HCT116 (cell line): ENCODE measurements around the gene PRKAG3. TPM values are rescaled to one million over a fixed set of nuclear protein-coding genes. Genes with fewer than 3 reads are reported as not detected.

Source experiments
- ATAC-seq: fragments of 200-7000 bp; cut with Tn5 transposase; 2 replicates; pipeline ENCODE4 v1.9.1; 2020; ENCODE audit warnings: mild to moderate bottlenecking, moderate library complexity
- BruUV-seq: library from RNA; stranded (reverse); fragments of 400-500 nt; replicated peaks from 2 replicates; lab custom pipeline; 2021; lab: Mats Ljungman, UMichigan
- CTCF ChIA-PET: fragments of 300-600 bp; sonication (Branson Sonifier 250); formaldehyde crosslinking; loops from one replicate; lab custom pipeline; 2021; ENCODE audit warnings: antibody characterized with exemption; lab: Charles Lee
- POLR2A ChIA-PET: fragments of 300-600, 350-600 bp; sonication (Branson Sonifier 250); formaldehyde crosslinking; loops from one replicate; lab custom pipeline; 2021; ENCODE audit warnings: antibody characterized with exemption; lab: Charles Lee
- RAD21 ChIA-PET, 2 experiments: fragments of 300-600 bp; sonication (Branson Sonifier 250); formaldehyde crosslinking; loops; one replicate each; lab custom pipeline; 2023; ENCODE audit warnings: low total read pairs in 2 of 2; ENCODE audit not compliant: uncharacterized antibody in 2 of 2, unreplicated experiment in 2 of 2, low non-redundant PET in 1 of 2; lab: Charles Lee
- DNase-seq: peaks from one replicate; pipeline ENCODE4 v3.0.0-alpha.2; 2010; ENCODE audit warnings: low read depth, low spot score
- H2AFZ ChIP-seq: fragments of 200-600 bp; shearing (Covaris generic), sonication (generic); 2 replicates; pipeline ENCODE4 v1.6.1; 2017; ENCODE audit warnings: low read depth, mixed run types, mixed read lengths, antibody characterized with exemption, low read length; ENCODE audit not compliant: poor library complexity, severe bottlenecking
- H3K27ac ChIP-seq: 2 replicates; pipeline ENCODE4 v1.5.1; 2012; ENCODE audit warnings: low read depth, low read length
- H3K27me3 ChIP-seq: fragments of 200-600 bp; sonication (generic); 2 replicates; pipeline ENCODE4 v1.6.1; 2016; ENCODE audit warnings: mixed run types, low read length, mixed read lengths; ENCODE audit not compliant: insufficient read depth
- H3K36me3 ChIP-seq, 2 experiments: fragments of 200-500 bp in 1 of 2; fragments of 200-600 bp in 1 of 2; sonication (Bioruptor generic) in 1 of 2; sonication (generic) in 1 of 2; 2 replicates each; pipeline versions ENCODE4 v1.5.1 to v1.6.1; 2014 to 2016; ENCODE audit warnings: low read length in 2 of 2, inconsistent platforms in 1 of 2, mixed read lengths in 1 of 2, mixed run types in 1 of 2; ENCODE audit not compliant: insufficient read depth in 2 of 2, control insufficient read depth in 1 of 2
- H3K4me1 ChIP-seq, 2 experiments: fragments of 200-600 bp in 1 of 2; sonication (generic) in 1 of 2; 2 replicates each; pipeline versions ENCODE4 v1.5.1 to v1.6.1; 2012 to 2017; ENCODE audit warnings: low read length in 2 of 2, inconsistent platforms in 1 of 2, mild to moderate bottlenecking in 1 of 2, mixed read lengths in 1 of 2, mixed run types in 1 of 2, moderate library complexity in 1 of 2; ENCODE audit not compliant: insufficient read depth in 2 of 2, control insufficient read depth in 1 of 2
- H3K4me2 ChIP-seq: fragments of 200-600 bp; sonication (generic); 2 replicates; pipeline ENCODE4 v1.6.1; 2017; ENCODE audit warnings: mixed run types, low read length, mixed read lengths
- H3K4me3 ChIP-seq, 2 experiments: fragments of 200-600 bp in 1 of 2; sonication (generic) in 1 of 2; replicated peaks in 1 of 2; 2 replicates each; pipeline ENCODE4 v1.5.1; 2011 to 2016; ENCODE audit warnings: low read length in 2 of 2, control low read depth in 1 of 2, low read depth in 1 of 2, mild to moderate bottlenecking in 1 of 2, mixed read lengths in 1 of 2, mixed run types in 1 of 2
- H3K79me2 ChIP-seq: fragments of 200-600 bp; sonication (generic); 2 replicates; pipeline ENCODE4 v1.6.1; 2017; ENCODE audit warnings: mild to moderate bottlenecking, mixed run types, low read length, moderate library complexity, mixed read lengths; ENCODE audit not compliant: insufficient read depth
- H3K9ac ChIP-seq: fragments of 200-600 bp; sonication (generic); 2 replicates; pipeline ENCODE4 v1.6.1; 2016; ENCODE audit warnings: low read length, mixed read lengths
- H3K9me2 ChIP-seq: fragments of 200-600 bp; sonication (generic), shearing (Covaris generic); 2 replicates; pipeline ENCODE4 v1.6.1; 2017; ENCODE audit warnings: mixed run types, mild to moderate bottlenecking, moderate library complexity; ENCODE audit not compliant: insufficient read depth
- H3K9me3 ChIP-seq, 2 experiments: fragments of 200-500 bp in 1 of 2; fragments of 200-600 bp in 1 of 2; sonication (Bioruptor generic) in 1 of 2; sonication (generic) in 1 of 2; 2 replicates each; pipeline ENCODE4 v1.6.1; 2014 to 2017; ENCODE audit warnings: low read length in 2 of 2, mixed read lengths in 2 of 2, inconsistent platforms in 1 of 2, low read depth in 1 of 2, mild to moderate bottlenecking in 1 of 2, mixed run types in 1 of 2, moderate library complexity in 1 of 2; ENCODE audit not compliant: control insufficient read depth in 1 of 2, insufficient read depth in 1 of 2
- H4K20me1 ChIP-seq: fragments of 200-600 bp; sonication (generic), shearing (Covaris generic); 2 replicates; pipeline ENCODE4 v1.6.1; 2017; ENCODE audit warnings: mixed run types, mild to moderate bottlenecking, moderate library complexity; ENCODE audit not compliant: insufficient read depth
- ELF1 ChIP-seq: IDR thresholded peaks from 2 replicates; pipeline ENCODE4 v1.6.1; 2012; ENCODE audit warnings: low read depth, borderline replicate concordance
- EZH2phosphoT487 ChIP-seq: fragments of 200-600 bp; IDR thresholded peaks from 2 replicates; pipeline ENCODE4 v1.6.1; 2018; ENCODE audit warnings: antibody characterized with exemption, borderline replicate concordance
- SIN3A ChIP-seq: IDR thresholded peaks from 2 replicates; pipeline ENCODE4 v1.6.1; 2012; ENCODE audit warnings: low read depth
- SP1 ChIP-seq: IDR thresholded peaks from 2 replicates; pipeline ENCODE4 v1.6.1; 2012; ENCODE audit warnings: low read depth
- YY1 ChIP-seq: IDR thresholded peaks from 2 replicates; pipeline ENCODE4 v1.6.1; 2011; ENCODE audit warnings: low read length, low read depth, moderate library complexity, mild to moderate bottlenecking; ENCODE audit not compliant: insufficient replicate concordance; ENCODE audit errors: extremely low read depth
- ZFX ChIP-seq: fragments of 450-650 bp; IDR thresholded peaks from 2 replicates; pipeline ENCODE4 v1.6.1; 2017
- intact Hi-C: fragments of 100-400 bp; cut with micrococcal nuclease; formaldehyde crosslinking; loops from 2 replicates; pipeline ENCODE4 v1.10.0; 2022
- total RNA-seq: library from RNA; stranded (reverse); gene quantifications from one replicate; pipeline ENCODE4 v1.2.1, GENCODE V29; 2021; ENCODE audit not compliant: unreplicated experiment
- TF ChIP-seq, protein P1 (sequence below): IDR thresholded peaks from 2 replicates; pipeline ENCODE4 v1.6.1; 2011; ENCODE audit warnings: mild to moderate bottlenecking, low read length, moderate library complexity; ENCODE audit not compliant: insufficient replicate concordance; ENCODE audit errors: extremely low read depth

Gene PRKAG3
- total RNA-seq, 1 experiment from 2014 or later: not detected

DNA sequence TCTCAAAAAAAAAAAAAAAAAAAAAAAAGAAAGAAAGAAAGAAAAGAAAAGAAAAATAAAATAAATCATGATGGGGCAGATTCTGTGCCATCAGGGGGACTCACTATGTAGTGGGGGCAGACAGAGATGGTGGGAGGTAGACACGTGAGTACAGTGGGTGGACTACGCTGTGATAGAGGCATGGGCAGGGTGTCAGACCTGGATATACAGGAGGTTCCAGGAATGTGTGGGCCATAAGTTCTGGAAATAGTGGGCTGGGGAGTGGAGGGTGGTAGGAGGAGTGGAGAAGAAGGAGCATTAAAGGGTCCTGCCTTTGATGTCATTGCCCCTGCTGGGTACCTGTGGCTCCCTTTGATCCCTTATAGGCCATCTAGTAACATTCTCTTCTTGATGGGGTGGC, 19.2 kb upstream of the PRKAG3 start:
- H3K9me2 ChIP-seq: no peaks in the 10 kb centered on the region
- TF ChIP-seq ELF1 (no peak), SIN3A (no peak), ZFX (no peak), SP1 (no peak), YY1 (no peak), EZH2phosphoT487 (no peak)
- TF ChIP-seq, protein P1, sequence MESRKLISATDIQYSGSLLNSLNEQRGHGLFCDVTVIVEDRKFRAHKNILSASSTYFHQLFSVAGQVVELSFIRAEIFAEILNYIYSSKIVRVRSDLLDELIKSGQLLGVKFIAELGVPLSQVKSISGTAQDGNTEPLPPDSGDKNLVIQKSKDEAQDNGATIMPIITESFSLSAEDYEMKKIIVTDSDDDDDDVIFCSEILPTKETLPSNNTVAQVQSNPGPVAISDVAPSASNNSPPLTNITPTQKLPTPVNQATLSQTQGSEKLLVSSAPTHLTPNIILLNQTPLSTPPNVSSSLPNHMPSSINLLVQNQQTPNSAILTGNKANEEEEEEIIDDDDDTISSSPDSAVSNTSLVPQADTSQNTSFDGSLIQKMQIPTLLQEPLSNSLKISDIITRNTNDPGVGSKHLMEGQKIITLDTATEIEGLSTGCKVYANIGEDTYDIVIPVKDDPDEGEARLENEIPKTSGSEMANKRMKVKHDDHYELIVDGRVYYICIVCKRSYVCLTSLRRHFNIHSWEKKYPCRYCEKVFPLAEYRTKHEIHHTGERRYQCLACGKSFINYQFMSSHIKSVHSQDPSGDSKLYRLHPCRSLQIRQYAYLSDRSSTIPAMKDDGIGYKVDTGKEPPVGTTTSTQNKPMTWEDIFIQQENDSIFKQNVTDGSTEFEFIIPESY: no peak
- no TSS peak for BruUV-seq
- H3K79me2 ChIP-seq: no peaks in the 10 kb centered on the region
- H3K27ac ChIP-seq: no peak overlapping the region; the same call in 1 of the 2 replicates
- no peak for ATAC-seq
- CTCF ChIA-PET: interaction anchor here (1.0 to 4.3 kb wide), 7 partner anchors 26 to 192 kb away, joined by 3 to 71 read pairs (median 4); partner anchors contain the start of genes BCS1L and ZNF142
- no peaks in the 10 kb centered on the region for H3K27me3 ChIP-seq
- no peak for DNase-seq
- no peak overlapping the region for H3K9ac ChIP-seq
- intact Hi-C loops: no loop called here
- POLR2A ChIA-PET: interaction anchor here (1.1 kb wide), 1 partner anchor 47 kb away, joined by 3 read pairs; no protein-coding TSS in a partner anchor
- H4K20me1 ChIP-seq: no peaks in the 10 kb centered on the region
- H3K4me1 ChIP-seq: peaks cover 32 to 67% of the 10 kb centered on the region in 2 experiments
- H3K4me2 ChIP-seq: no peak overlapping the region
- H2AFZ ChIP-seq: no peak overlapping the region
- RAD21 ChIA-PET: interaction anchor here in 1 of 2 experiments (0.6 kb wide), 1 partner anchor 269 kb away, joined by 3 read pairs; no protein-coding TSS in a partner anchor
- no peak overlapping the region for H3K4me3 ChIP-seq
- no peaks in the 10 kb centered on the region for H3K9me3 ChIP-seq
- H3K36me3 ChIP-seq: no peaks in the 10 kb centered on the region
